Peyer's patch (tissue), 4 donors: ENCODE results near the gene WARS2. TPM values are rescaled to one million over a fixed set of nuclear protein-coding genes. Genes with fewer than 3 reads are reported as not detected.

Source experiments
- DNase-seq, 3 donors: peaks; one replicate each; pipeline ENCODE4 v3.0.0-alpha.2; 2017 to 2019
- H3K27ac ChIP-seq, 4 donors: fragments of 200-600 bp; sonication (generic); one replicate each; pipeline ENCODE4 v1.5.1; 2016 to 2019
- H3K27me3 ChIP-seq, 2 donors: fragments of 200-600 bp; sonication (generic); one replicate each; pipeline ENCODE4 v1.5.1; 2019
- H3K36me3 ChIP-seq, 3 donors: fragments of 200-600 bp; sonication (generic); one replicate each; pipeline ENCODE4 v1.5.1; 2016 to 2019
- H3K4me1 ChIP-seq, 4 donors: fragments of 200-600 bp; sonication (generic); one replicate each; pipeline ENCODE4 v1.5.1; 2016 to 2019
- H3K4me3 ChIP-seq, 4 donors: fragments of 200-600 bp; sonication (generic); 1 replicate in 3 of 4; 2 replicates in 1 of 4; pipeline ENCODE4 v1.5.1; 2016 to 2019; ENCODE audit warnings: mild to moderate bottlenecking in 1 of 4
- H3K9me3 ChIP-seq, 4 donors: fragments of 200-600 bp; sonication (generic); one replicate each; pipeline ENCODE4 v1.5.1; 2016 to 2019; ENCODE audit warnings: mild to moderate bottlenecking in 1 of 4
- CTCF ChIP-seq, 6 experiments: fragments of 450-650 bp in 4 of 6; fragments of 200-600 bp in 2 of 6; sonication (generic) in 1 of 6; IDR thresholded peaks; one replicate each; pipeline ENCODE4 v1.5.1; 2017 to 2019; ENCODE audit warnings: antibody characterized with exemption in 6 of 6, mild to moderate bottlenecking in 3 of 6, moderate library complexity in 1 of 6
- POLR2A ChIP-seq, 2 donors: fragments of 450-650 bp; IDR thresholded peaks; one replicate each; pipeline ENCODE4 v1.5.1; 2017; ENCODE audit warnings: antibody characterized with exemption in 2 of 2, mild to moderate bottlenecking in 2 of 2, moderate library complexity in 2 of 2
- total RNA-seq, 4 donors: library from RNA; depleted of rRNA; stranded (reverse); fragments of >200 nt; gene quantifications; one replicate each; pipeline ENCODE4 v1.1.0, GENCODE V29; 2016

Gene WARS2
- total RNA-seq, 4 donors from 2014 or later: 7.5 to 20.6 (median 10.6) TPM

- H3K9me3 ChIP-seq: no peaks in the 10 kb centered on the region
- DNase-seq: no peak
- H3K36me3 ChIP-seq: no peaks in the 10 kb centered on the region
Observed at GRCh38 chr1:119083479-119083878, 57.0 kb downstream of the WARS2 start.

GRCh38 chr1:119081700-119082099, 58.8 kb downstream of the WARS2 start:
- Histone ChIP-seq H3K36me3 (no peaks in the 10 kb centered on the region), H3K4me1 (no peaks in the 10 kb centered on the region), H3K27ac (no peak overlapping the region), H3K4me3 (no peak overlapping the region), H3K27me3 (no peaks in the 10 kb centered on the region), H3K9me3 (no peaks in the 10 kb centered on the region)
- DNase-seq: no peak
- no peak for TF ChIP-seq CTCF (IDR thresholded peaks at IDR 0.05)
- TF ChIP-seq POLR2A (IDR thresholded peaks at IDR 0.05): no peak

More at GRCh38 chr1:119083479-119083878, 57.0 kb downstream of the WARS2 start:
- no peak overlapping the region for H3K27ac ChIP-seq
- no peaks in the 10 kb centered on the region for H3K27me3 ChIP-seq
- no peak for TF ChIP-seq POLR2A (IDR thresholded peaks at IDR 0.05)
- no peak for TF ChIP-seq CTCF (IDR thresholded peaks at IDR 0.05)
- no peak overlapping the region for H3K4me3 ChIP-seq
- H3K4me1 ChIP-seq: no peaks in the 10 kb centered on the region

GRCh38 chr1:119081267-119081666, 59.2 kb downstream of the WARS2 start:
- no peak for DNase-seq
- no peaks in the 10 kb centered on the region for H3K9me3 ChIP-seq
- TF ChIP-seq POLR2A (IDR thresholded peaks at IDR 0.05): no peak
- no peak for TF ChIP-seq CTCF (IDR thresholded peaks at IDR 0.05)
- H3K27ac ChIP-seq: no peak overlapping the region
- H3K27me3 ChIP-seq: no peaks in the 10 kb centered on the region
- H3K4me1 ChIP-seq: no peaks in the 10 kb centered on the region
- H3K36me3 ChIP-seq: no peaks in the 10 kb centered on the region
- H3K4me3 ChIP-seq: no peak overlapping the region

- no peak for DNase-seq
- no peak overlapping the region for H3K4me3 ChIP-seq
Observed at GRCh38 chr1:119080586-119080985, 59.9 kb downstream of the WARS2 start.

GRCh38 chr1:119079881-119080280, 60.6 kb downstream of the WARS2 start:
- TF ChIP-seq CTCF (IDR thresholded peaks at IDR 0.05): no peak
- H3K27ac ChIP-seq: no peak overlapping the region
- H3K36me3 ChIP-seq: no peaks in the 10 kb centered on the region
- H3K4me3 ChIP-seq: no peak overlapping the region
- no peak for DNase-seq
- no peaks in the 10 kb centered on the region for H3K27me3 ChIP-seq
- no peaks in the 10 kb centered on the region for H3K9me3 ChIP-seq
- H3K4me1 ChIP-seq: no peaks in the 10 kb centered on the region

More at GRCh38 chr1:119080586-119080985, 59.9 kb downstream of the WARS2 start:
- H3K9me3 ChIP-seq: no peaks in the 10 kb centered on the region
- H3K36me3 ChIP-seq: no peaks in the 10 kb centered on the region
- TF ChIP-seq CTCF (IDR thresholded peaks at IDR 0.05): no peak
- TF ChIP-seq POLR2A (IDR thresholded peaks at IDR 0.05): no peak
- H3K4me1 ChIP-seq: no peaks in the 10 kb centered on the region
- no peak overlapping the region for H3K27ac ChIP-seq
- H3K27me3 ChIP-seq: no peaks in the 10 kb centered on the region

GRCh38 chr1:119075614-119076013, 64.8 kb downstream of the WARS2 start:
- Histone ChIP-seq H3K36me3 (no peaks in the 10 kb centered on the region), H3K4me3 (no peak overlapping the region), H3K27me3 (no peaks in the 10 kb centered on the region), H3K27ac (no peak overlapping the region), H3K9me3 (no peaks in the 10 kb centered on the region), H3K4me1 (no peaks in the 10 kb centered on the region)
- no peak for TF ChIP-seq POLR2A (IDR thresholded peaks at IDR 0.05)
- TF ChIP-seq CTCF (IDR thresholded peaks at IDR 0.05): no peak
- DNase-seq: no peak
